ENCODE results near the gene RNF146.
A peak's percentile ranks its signal among the peaks of the same experiment; 100 is the strongest.

The RNF146 gene

GRCh38 chr6:127247114-127248096 lies 19.3 kb upstream of the RNF146 start:
- DNase-seq (ENCODE audit: extremely low read depth, low read depth): no peak
- no peak for TF ChIP-seq CTCF (IDR thresholded peaks at IDR 0.05; ENCODE audit: low read depth, low read length, missing control alignments)
- H3K4me3 ChIP-seq (replicated peaks; ENCODE audit: low read depth, low read length): no peak overlapping the region

GRCh38 chr6:127249621-127250020 lies 17.0 kb upstream of the RNF146 start:
- TF ChIP-seq CTCF (IDR thresholded peaks at IDR 0.05; ENCODE audit: low read depth, low read length, missing control alignments): no peak
- H3K4me3 ChIP-seq (replicated peaks; ENCODE audit: low read depth, low read length): no peak overlapping the region

GRCh38 chr6:127255286-127255685 lies 11.4 kb upstream of the RNF146 start:
- DNase-seq (ENCODE audit: extremely low read depth, low read depth): no peak
- no peak for TF ChIP-seq CTCF (IDR thresholded peaks at IDR 0.05; ENCODE audit: low read depth, low read length, missing control alignments)
- H3K4me3 ChIP-seq (replicated peaks; ENCODE audit: low read depth, low read length): no peak overlapping the region

More at GRCh38 chr6:127249621-127250020, 17.0 kb upstream of the RNF146 start:
- DNase-seq (ENCODE audit: extremely low read depth, low read depth): no peak

GRCh38 chr6:127262896-127263295 lies 3.8 kb upstream of the RNF146 start:
- no peak for TF ChIP-seq CTCF (IDR thresholded peaks at IDR 0.05; ENCODE audit: low read depth, low read length, missing control alignments)
- no peak for DNase-seq (ENCODE audit: extremely low read depth, low read depth)

GRCh38 chr6:127263481-127263880 lies 3.2 kb upstream of the RNF146 start:
- no peak overlapping the region for H3K4me3 ChIP-seq (replicated peaks; ENCODE audit: low read depth, low read length)
- no peak for DNase-seq (ENCODE audit: extremely low read depth, low read depth)
- TF ChIP-seq CTCF (IDR thresholded peaks at IDR 0.05; ENCODE audit: low read depth, low read length, missing control alignments): no peak

More at GRCh38 chr6:127262896-127263295, 3.8 kb upstream of the RNF146 start:
- no peak overlapping the region for H3K4me3 ChIP-seq (replicated peaks; ENCODE audit: low read depth, low read length)

- no peak for DNase-seq (ENCODE audit: extremely low read depth, low read depth)
- peak overlapping the region; percentile 86 for H3K4me3 ChIP-seq (replicated peaks; ENCODE audit: low read depth, low read length)
- no peak for TF ChIP-seq CTCF (IDR thresholded peaks at IDR 0.05; ENCODE audit: low read depth, low read length, missing control alignments)
Measured at GRCh38 chr6:127266892-127267645, 405 bp downstream of the RNF146 start.

All from HFF-Myc (cell line).